Measurements from ENCODE around the gene MYO7B.

MYO7B gene

GRCh38 chr2:127665267-127665893 is 129.9 kb downstream of the MYO7B start:
- no peak for DNase-seq

DNA sequence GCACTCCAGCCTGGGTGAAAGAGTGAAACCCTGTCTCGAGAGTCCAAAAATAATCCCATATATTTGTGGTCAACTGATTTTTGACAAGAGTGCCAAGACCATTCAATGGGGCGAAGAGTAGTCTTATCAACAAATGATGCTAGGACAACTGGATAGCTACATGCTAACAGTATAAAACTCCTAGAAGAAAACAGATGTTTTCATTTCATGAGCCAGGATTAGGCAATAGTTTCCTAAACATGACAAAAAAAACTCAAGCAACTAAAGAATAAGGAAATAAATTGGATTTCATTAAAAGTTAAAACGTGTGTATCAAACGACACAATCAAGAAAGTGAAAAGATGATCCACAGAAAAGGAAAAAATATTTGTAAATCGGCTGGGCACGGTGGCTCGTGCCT is 133.6 kb downstream of the MYO7B start:
- no peak for DNase-seq

GRCh38 chr2:127670055-127670956 is 134.8 kb downstream of the MYO7B start:
- no peak for DNase-seq

DNA sequence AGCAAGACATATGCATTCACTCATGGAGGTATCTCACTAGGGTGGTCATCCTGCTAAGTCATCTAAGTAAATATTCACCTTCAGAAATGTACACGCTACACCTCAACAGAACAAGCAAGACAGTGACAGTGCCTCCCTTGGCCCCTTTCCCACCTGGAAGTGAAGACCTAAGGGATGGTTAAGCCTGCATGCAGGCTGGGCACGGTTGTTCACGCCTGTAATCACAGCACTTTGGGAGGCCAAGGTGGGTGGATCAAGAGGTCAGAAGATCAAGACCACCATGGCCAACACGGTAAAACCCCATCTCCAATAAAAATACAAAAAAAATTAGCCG is 135.4 kb downstream of the MYO7B start:
- DNase-seq: no peak

- no peak for DNase-seq
Observed at GRCh38 chr2:127671557-127672302, 136.2 kb downstream of the MYO7B start.

DNA sequence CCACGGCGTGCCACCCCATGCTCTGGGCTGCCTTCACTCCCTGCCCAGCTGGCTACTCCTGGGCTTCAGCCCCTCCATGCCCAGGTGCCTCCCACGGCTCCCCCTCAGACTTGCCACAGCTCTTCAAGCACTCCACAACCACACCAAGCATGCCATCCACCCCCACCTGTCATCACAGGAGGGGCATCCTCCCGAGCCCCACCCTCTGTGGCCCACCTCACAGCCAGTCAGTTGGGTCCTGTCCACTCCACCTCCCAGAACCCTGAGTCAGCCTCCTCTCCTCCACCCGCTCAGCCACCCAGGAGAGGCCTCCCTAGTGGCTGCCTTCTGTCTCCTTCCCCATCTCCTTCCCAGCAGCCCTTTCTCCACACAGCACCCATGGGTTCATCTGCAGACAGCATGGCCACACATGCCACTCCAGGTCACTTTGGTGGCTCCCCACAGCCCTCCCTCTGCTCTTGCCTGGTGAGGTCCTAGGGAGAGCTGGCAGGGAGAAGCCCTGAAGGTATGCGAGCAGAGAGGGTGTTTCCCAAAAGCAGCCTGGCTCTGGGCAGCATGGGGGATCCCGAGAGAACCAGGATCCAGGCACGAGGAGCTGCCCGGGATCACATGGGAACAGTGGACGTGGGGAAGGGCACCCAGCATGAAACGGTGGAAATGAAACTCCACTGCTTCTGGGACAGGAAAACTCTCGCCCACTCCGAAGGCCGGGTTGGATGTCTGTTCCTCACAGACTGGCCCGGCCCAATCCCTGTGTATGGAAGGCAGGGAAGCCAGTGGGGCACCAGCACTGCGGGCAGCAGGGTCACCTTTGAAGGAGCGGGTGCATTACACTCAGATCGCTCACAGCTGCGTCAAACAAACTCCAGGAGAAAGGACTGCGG is 137.1 kb downstream of the MYO7B start:
- no peak for DNase-seq

GRCh38 chr2:127673291-127674069 is 138.0 kb downstream of the MYO7B start:
- no peak for DNase-seq

DNA sequence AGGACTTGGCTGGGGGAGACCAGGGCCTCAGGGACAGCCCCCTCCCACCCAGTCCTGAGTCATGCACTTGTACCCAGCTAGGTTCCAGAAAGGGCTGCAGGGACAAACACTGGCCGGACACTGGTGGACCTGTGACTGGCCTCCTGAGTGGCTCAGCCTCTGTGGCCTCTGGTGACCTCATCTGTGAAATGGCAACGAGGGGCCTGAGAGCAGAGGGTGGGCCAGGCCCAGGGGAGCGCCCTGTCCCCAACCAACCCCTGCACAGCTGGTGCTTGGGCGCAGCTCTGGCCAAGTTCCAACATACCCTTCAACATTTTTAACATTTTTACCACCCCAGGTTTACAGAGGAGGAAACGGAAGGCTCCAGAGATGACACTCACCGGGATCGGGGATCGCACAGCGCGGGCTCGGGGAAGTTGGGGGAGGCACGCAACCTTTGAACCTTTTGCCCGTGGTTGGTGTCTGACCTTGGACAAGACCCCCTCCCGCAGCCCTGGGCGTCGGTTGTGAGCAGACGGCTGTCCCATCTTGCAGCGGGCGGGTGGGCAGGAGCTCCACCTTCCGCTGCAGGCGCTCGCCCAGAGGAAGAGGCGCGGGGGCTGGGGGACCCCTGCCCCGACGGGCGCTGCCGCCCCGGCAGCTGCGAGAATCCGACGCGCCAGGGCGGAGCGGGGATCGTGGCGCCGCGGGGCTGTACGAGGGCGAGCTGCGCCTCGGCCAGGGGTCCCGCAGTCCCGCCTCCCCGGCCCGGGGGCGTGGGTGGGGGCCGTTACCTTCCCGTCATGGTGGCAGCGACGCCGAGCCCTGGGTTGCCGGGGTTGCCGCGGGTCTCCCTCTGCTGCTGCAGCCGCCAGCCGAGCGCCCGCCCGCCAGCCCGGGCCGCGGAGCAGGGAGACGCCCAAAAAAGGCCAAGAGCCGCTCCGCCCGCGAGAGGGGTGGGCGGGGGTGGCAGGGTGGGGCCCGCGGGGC is 139.0 kb downstream of the MYO7B start:
- no peak for DNase-seq

DNA sequence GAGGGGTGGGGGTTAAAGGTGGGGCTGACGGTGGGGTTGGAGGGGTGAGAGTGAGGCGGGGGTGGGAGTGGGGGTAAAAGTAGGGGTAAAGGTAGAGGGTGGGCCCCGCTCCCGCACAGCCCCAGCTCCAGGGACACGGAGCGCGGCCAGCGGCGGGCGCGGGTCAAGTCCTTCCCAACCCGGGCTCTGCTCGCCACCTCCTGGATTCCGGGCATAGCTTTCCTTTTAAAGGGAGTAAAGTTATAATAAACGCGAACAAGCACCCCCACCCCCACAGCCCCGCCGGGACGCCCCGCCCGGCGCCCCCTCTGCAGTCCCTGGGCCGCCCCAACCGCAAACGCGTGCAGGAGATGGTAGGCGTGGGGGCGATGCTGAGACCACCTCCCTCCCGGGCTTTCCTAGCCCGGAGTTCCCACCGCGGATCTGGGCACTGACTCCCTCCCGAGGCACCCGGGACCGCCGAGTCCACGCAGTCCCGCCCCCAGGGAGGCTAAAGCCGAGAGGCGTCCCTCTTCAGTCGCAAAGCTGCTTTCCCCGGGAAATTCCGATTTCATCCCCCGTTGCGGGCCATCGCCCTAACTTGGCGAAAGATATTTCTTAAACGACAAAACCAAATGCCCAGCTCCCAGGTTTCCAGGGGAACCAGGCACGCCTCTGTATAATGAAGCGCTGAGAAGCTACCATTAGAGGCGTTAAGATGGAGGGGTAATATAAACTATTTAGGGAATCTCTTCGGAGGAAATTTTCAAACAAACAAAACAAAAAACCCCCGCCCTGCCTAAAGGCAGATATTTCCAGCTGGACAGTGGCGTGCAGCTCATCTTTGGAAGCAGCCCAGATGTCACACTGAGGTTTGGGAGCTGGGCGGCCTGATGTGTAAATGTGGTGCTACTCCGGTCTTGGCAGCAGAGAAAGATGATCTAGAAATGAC is 140.1 kb downstream of the MYO7B start, which contains the start of gene LIMS2:
TSS of gene LIMS2 (minus strand) at position 200 of the 931 bp plus-strand sequence. CDS start 506 bp downstream, outside the sequence.
- no peak for DNase-seq

GRCh38 chr2:127676906-127677305 is 141.4 kb downstream of the MYO7B start:
- no peak for DNase-seq

GRCh38 chr2:127678531-127678930 is 143.0 kb downstream of the MYO7B start:
- DNase-seq: no peak

- no peak for DNase-seq
Observed at GRCh38 chr2:127678991-127679390, 143.5 kb downstream of the MYO7B start.

DNA sequence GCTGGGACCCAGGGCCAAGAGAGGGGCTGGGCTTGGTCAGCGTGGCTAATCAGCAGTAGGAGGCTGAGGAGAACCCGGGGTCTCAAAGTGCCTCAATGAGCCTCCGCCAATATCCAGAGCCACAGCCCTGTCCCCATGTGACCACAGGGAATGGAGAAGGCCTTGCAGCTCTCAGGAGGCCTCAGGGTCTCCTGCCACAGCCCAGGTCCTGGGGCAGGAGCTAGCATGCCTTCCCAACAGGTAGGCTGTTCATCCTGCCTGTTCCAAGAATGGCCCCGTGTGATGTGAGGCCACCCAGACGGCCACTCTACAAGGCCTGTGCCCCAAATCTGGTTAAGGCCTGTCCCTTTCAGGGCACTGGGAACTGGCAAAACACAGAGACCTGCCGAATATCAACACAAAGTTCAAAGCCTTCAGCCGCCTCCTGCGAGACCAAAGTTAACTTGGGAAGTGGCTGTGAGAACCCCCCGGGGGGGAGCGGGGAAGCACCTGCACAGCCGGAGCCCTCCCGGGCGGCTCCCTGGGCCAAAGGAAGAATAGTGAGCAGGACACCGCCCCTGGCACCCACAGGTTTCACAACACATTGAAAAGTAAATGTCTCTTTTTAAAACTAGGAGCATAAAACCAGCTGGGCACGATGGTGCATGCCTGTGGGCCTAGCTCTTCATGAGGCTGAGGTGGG is 144.3 kb downstream of the MYO7B start:
- DNase-seq: no peak

DNA sequence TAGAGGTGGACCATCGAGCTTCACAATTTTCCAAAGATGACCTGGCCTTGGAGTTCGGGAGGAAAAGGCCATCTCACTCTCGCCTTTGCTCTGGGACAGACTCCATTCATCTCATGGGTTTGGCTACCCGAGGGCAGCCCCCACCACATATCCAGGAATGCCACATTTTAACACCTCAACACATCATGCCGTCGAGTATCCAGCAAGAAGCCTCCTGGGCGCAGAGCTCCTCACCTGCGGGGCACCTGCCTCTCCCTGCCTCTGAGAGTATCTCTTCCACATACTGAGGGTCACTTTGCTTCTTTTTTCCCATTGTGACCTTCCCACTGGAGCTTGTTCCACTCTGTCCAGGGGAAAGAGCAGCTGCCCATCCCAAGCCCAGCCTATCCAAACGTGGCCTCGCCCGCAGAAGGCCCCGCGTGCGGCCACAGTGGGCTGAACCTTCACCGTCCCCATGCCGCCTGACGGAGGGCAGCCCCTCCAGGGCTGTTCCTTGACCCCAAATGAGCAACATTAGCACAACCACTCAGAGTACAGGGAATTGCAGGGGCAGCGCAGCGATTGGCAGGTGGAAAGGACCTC is 145.3 kb downstream of the MYO7B start:
- no peak for DNase-seq

- DNase-seq: no peak
Observed at GRCh38 chr2:127681288-127681804, 145.9 kb downstream of the MYO7B start.

DNA sequence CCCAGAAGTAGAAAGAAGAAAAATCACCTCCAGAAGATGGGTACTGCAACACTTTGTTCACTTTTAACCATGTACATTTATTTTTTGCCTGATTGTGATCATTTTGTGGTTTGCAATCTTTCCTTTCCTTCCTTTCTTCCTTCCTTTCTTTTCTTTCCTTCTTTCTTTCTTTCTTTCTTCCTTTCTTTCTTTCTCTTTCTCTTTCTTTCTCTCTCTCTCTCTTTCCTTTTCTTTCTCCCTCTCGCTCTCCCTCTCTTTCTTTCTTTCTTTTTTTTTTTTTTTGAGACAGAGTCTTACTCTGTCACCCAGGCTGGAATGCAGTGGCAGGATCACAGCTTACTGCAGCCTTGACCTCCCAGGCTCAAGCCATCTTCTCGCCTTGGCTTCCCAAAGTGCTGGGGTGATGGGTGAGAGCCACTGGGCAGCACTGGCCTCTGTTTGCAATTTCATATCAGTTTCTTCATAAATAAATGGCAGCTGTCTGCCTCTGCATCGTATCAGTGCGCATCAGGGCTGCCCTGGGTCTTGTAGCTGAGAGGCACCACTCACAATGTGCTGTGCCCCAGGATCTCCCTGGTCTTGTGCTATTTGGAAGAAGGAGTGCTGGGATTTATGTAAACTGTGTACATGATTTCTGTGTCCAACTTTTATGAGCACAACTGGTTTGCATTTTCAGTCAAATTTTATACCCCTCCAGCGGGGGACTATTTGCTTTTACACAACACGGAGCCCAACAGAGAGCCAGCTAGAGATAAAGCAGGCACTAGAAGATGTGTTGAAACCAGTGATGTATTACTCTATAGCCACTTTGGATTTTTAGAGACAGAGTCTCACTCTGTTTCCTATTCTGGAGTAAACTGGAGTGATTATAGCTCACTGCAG is 146.7 kb downstream of the MYO7B start:
- no peak for DNase-seq

- no peak for DNase-seq
Observed at GRCh38 chr2:127683056-127683455, 147.6 kb downstream of the MYO7B start.

Data from CD4-positive, alpha-beta T cell treated with Interleukin-10 for 1 hour (primary cell).